Mesenchymal stem cell (in vitro differentiated cells and primary cell): ENCODE measurements around the gene ADAM22.
"Not testable (repeated sequence)": the region's sequence is repeated elsewhere in the genome, so short reads cannot be mapped to it uniquely, and the experiment has no call there.

ENCODE experiments used
- DNase-seq: peaks from one replicate; pipeline ENCODE4 v3.0.0-alpha.2; 2013
- H2AFZ ChIP-seq: one replicate; pipeline ENCODE4 v1.6.1; 2013; ENCODE audit warnings: low read depth, mild to moderate bottlenecking, control low read depth, inconsistent platforms, low read length, moderate library complexity
- H2AK5ac ChIP-seq: 2 replicates; pipeline ENCODE4 v1.6.1; 2013; ENCODE audit warnings: low read length, moderate library complexity, mild to moderate bottlenecking, inconsistent platforms; ENCODE audit not compliant: severe bottlenecking
- H2BK120ac ChIP-seq: one replicate; pipeline ENCODE4 v1.6.1; 2013; ENCODE audit warnings: low read depth, mild to moderate bottlenecking, inconsistent platforms, low read length, moderate library complexity
- H2BK12ac ChIP-seq, 2 experiments: one replicate each; pipeline ENCODE4 v1.6.1; 2013; ENCODE audit warnings: inconsistent platforms in 2 of 2, low read length in 2 of 2, mild to moderate bottlenecking in 2 of 2, moderate library complexity in 2 of 2, control low read depth in 1 of 2
- H2BK15ac ChIP-seq: one replicate; pipeline ENCODE4 v1.6.1; 2013; ENCODE audit warnings: mild to moderate bottlenecking, low read depth, inconsistent platforms; ENCODE audit not compliant: poor library complexity, severe bottlenecking
- H2BK5ac ChIP-seq: 2 replicates; pipeline ENCODE4 v1.6.1; 2013; ENCODE audit warnings: low read depth, mild to moderate bottlenecking, low read length, control low read depth, inconsistent platforms; ENCODE audit not compliant: poor library complexity, severe bottlenecking
- H3K14ac ChIP-seq, 2 experiments: one replicate each; pipeline ENCODE4 v1.6.1; 2013; ENCODE audit warnings: inconsistent platforms in 2 of 2, low read length in 2 of 2, control low read depth in 1 of 2, mild to moderate bottlenecking in 1 of 2, moderate library complexity in 1 of 2
- H3K18ac ChIP-seq, 2 experiments: one replicate each; pipeline ENCODE4 v1.6.1; 2013; ENCODE audit warnings: inconsistent platforms in 2 of 2, low read length in 2 of 2, control low read depth in 1 of 2, low read depth in 1 of 2, mild to moderate bottlenecking in 1 of 2
- H3K23ac ChIP-seq, 2 experiments: one replicate each; pipeline ENCODE4 v1.6.1; 2013; ENCODE audit warnings: inconsistent platforms in 2 of 2, low read length in 2 of 2, mild to moderate bottlenecking in 2 of 2, moderate library complexity in 2 of 2, control low read depth in 1 of 2
- H3K27ac ChIP-seq: 2 replicates; pipeline ENCODE4 v1.5.1; 2013; ENCODE audit warnings: mild to moderate bottlenecking, moderate library complexity, low read length, control low read depth, inconsistent platforms; ENCODE audit not compliant: poor library complexity, severe bottlenecking
- H3K27me3 ChIP-seq, 2 experiments: 2 replicates each; pipeline versions ENCODE4 v1.6.1 to v1.7.0; 2013; ENCODE audit warnings: low read length in 2 of 2, mild to moderate bottlenecking in 2 of 2, moderate library complexity in 2 of 2, control low read depth in 1 of 2, inconsistent platforms in 1 of 2; ENCODE audit not compliant: control insufficient read depth in 1 of 2, insufficient read depth in 1 of 2
- H3K36me3 ChIP-seq, 2 experiments: 2 replicates each; pipeline versions ENCODE4 v1.6.1 to v1.7.0; 2013; ENCODE audit warnings: low read length in 2 of 2, control low read depth in 1 of 2, inconsistent platforms in 1 of 2, low read depth in 1 of 2, mild to moderate bottlenecking in 1 of 2; ENCODE audit not compliant: insufficient read depth in 2 of 2, control insufficient read depth in 1 of 2
- H3K4ac ChIP-seq, 2 experiments: one replicate each; pipeline ENCODE4 v1.6.1; 2013; ENCODE audit warnings: inconsistent platforms in 2 of 2, low read length in 2 of 2, mild to moderate bottlenecking in 2 of 2, moderate library complexity in 2 of 2, control low read depth in 1 of 2, low read depth in 1 of 2
- H3K4me1 ChIP-seq: 2 replicates; pipeline ENCODE4 v1.6.1; 2013; ENCODE audit warnings: low read depth, low read length, control low read depth; ENCODE audit not compliant: control insufficient read depth, insufficient read depth
- H3K4me2 ChIP-seq: 2 replicates; pipeline ENCODE4 v1.6.1; 2013; ENCODE audit warnings: low read length, mild to moderate bottlenecking, inconsistent platforms; ENCODE audit not compliant: poor library complexity, severe bottlenecking
- H3K4me3 ChIP-seq, 2 experiments: 2 replicates each; pipeline versions ENCODE4 v1.5.1 to v1.7.0; 2013; ENCODE audit warnings: low read length in 2 of 2, mild to moderate bottlenecking in 2 of 2, control low read depth in 1 of 2, low read depth in 1 of 2; ENCODE audit not compliant: insufficient read depth in 1 of 2
- H3K79me1 ChIP-seq: replicated peaks from 2 replicates; pipeline ENCODE4 v1.6.1; 2013; ENCODE audit warnings: mild to moderate bottlenecking, control low read depth, low read length, inconsistent platforms; ENCODE audit not compliant: poor library complexity, severe bottlenecking
- H3K9ac ChIP-seq: 2 replicates; pipeline ENCODE4 v1.7.0; 2013; ENCODE audit warnings: mild to moderate bottlenecking, low read length, moderate library complexity
- H3K9me3 ChIP-seq: 2 replicates; pipeline ENCODE4 v1.7.0; 2013; ENCODE audit warnings: mild to moderate bottlenecking, low read length; ENCODE audit not compliant: control insufficient read depth
- H4K8ac ChIP-seq: one replicate; pipeline ENCODE4 v1.6.1; 2013; ENCODE audit warnings: inconsistent platforms, mild to moderate bottlenecking, low read length, moderate library complexity
- H4K91ac ChIP-seq: one replicate; pipeline ENCODE4 v1.6.1; 2013; ENCODE audit warnings: mild to moderate bottlenecking, low read length, inconsistent platforms
- WGBS: methylation state at CpG from one replicate; pipeline ENCODE4 v1.1.7; 2013; ENCODE audit warnings: mixed read lengths; 5-methylcytosine and 5-hydroxymethylcytosine counted together

The ADAM22 gene

DNA sequence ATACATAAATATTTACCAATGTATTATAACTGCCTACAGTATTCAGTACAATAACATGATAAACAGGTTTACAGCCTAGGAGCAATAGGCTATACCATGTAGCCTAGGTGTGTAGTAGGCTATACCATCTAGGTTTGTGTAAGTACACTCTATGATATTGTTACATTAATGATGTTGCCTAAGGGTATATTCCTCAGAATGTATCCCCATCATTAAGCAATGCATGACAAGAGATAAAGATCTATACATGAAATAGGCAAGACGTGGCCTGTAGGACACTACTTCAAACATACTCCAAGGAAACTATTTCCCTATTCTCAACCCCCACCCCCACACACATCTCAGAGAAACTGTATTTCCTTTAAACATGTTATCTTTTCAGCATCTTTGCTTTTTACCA lies 15.3 kb upstream of the ADAM22 start:
- H3K14ac ChIP-seq: no peak overlapping the region
- WGBS: 70% methylated on average over 1 of the region's 1 CpG
- no peak overlapping the region for H3K4me3 ChIP-seq
- no peak overlapping the region for H4K91ac ChIP-seq
- H3K9ac ChIP-seq: no peak overlapping the region
- no peak overlapping the region for H2AFZ ChIP-seq
- no peak overlapping the region for H2BK15ac ChIP-seq
- H3K27me3 ChIP-seq: no peaks in the 10 kb centered on the region
- H3K79me1 ChIP-seq: no peaks in the 10 kb centered on the region
- no peak overlapping the region for H2BK5ac ChIP-seq
- H3K23ac ChIP-seq: no peak overlapping the region
- no peaks in the 10 kb centered on the region for H3K36me3 ChIP-seq
- no peak overlapping the region for H3K27ac ChIP-seq
- no peak overlapping the region for H2BK120ac ChIP-seq
- no peak overlapping the region for H3K4ac ChIP-seq
- DNase-seq: no peak
- no peak overlapping the region for H3K4me2 ChIP-seq
- no peak overlapping the region for H3K18ac ChIP-seq
- no peak overlapping the region for H4K8ac ChIP-seq
- H2AK5ac ChIP-seq: no peak overlapping the region
- H3K4me1 ChIP-seq: no peaks in the 10 kb centered on the region
- H3K9me3 ChIP-seq: no peaks in the 10 kb centered on the region
- no peak overlapping the region for H2BK12ac ChIP-seq

DNA sequence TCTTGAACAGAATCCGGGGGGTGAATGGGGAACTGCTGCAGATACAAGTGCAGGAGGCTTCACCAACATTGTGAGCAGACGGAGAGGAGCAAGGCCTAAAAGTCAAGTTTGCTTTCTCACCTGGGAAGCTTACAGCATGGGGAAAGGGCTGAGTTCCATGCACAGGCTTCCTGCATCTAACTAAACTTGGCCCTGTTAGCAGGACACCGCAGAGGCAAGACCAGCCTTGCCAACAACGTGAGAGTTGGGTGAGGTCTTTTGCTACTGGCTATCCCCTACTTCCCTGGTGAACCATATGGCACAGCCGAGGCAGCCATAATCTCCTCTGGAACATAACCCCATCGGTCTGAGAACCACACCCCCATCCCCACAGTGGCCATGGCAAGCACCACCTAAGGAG lies 14.2 kb upstream of the ADAM22 start:
- Histone ChIP-seq H3K4me1 (no peaks in the 10 kb centered on the region), H2BK120ac (no peak overlapping the region)

DNA sequence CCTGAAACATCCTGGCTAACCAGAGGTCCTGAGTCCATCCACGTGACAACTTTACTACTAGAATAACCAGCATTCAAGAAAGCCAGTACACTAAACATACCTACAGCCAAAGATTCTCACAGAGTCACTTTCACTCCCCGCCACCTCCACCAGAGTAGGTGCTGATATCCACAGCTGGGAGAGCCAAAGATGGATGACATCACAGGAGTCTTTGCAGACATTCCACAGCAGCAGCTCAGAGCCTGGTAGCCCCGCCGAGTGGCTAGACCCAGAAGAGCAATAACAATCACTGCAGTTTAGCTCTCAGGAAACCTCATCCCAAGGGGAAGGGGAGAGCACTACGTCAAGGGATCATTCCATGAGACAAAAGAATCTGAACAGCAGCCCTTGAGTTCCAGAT lies 13.5 kb upstream of the ADAM22 start:
- H3K36me3 ChIP-seq: no peaks in the 10 kb centered on the region
- H2AFZ ChIP-seq: no peak overlapping the region
- H3K4me3 ChIP-seq: no peak overlapping the region
- DNase-seq: no peak
- H3K4me1 ChIP-seq: no peaks in the 10 kb centered on the region
- H3K14ac ChIP-seq: no peak overlapping the region
- no peak overlapping the region for H3K4ac ChIP-seq
- no peak overlapping the region for H2BK120ac ChIP-seq
- no peak overlapping the region for H3K27ac ChIP-seq
- H3K9me3 ChIP-seq: no peaks in the 10 kb centered on the region
- no peak overlapping the region for H2AK5ac ChIP-seq
- WGBS: 88% methylated on average over 4 of the region's 5 CpGs
- H3K27me3 ChIP-seq: no peaks in the 10 kb centered on the region
- no peaks in the 10 kb centered on the region for H3K79me1 ChIP-seq
- H4K8ac ChIP-seq: no peak overlapping the region
- H2BK5ac ChIP-seq: no peak overlapping the region
- no peak overlapping the region for H2BK12ac ChIP-seq
- H3K23ac ChIP-seq: no peak overlapping the region
- H3K4me2 ChIP-seq: no peak overlapping the region
- H2BK15ac ChIP-seq: no peak overlapping the region
- H3K9ac ChIP-seq: no peak overlapping the region
- H3K18ac ChIP-seq: no peak overlapping the region
- H4K91ac ChIP-seq: no peak overlapping the region

More for the DNA sequence above, 14.2 kb upstream of the ADAM22 start:
- no peak overlapping the region for H2AK5ac ChIP-seq
- no peaks in the 10 kb centered on the region for H3K27me3 ChIP-seq
- H3K27ac ChIP-seq: no peak overlapping the region
- no peak overlapping the region for H4K8ac ChIP-seq
- no peak overlapping the region for H2AFZ ChIP-seq
- H3K14ac ChIP-seq: no peak overlapping the region
- WGBS: 89% methylated on average over 6 of the region's 6 CpGs
- no peaks in the 10 kb centered on the region for H3K36me3 ChIP-seq
- no peak overlapping the region for H3K4me3 ChIP-seq
- no peaks in the 10 kb centered on the region for H3K9me3 ChIP-seq
- H3K23ac ChIP-seq: no peak overlapping the region
- no peak overlapping the region for H3K4me2 ChIP-seq
- no peak overlapping the region for H2BK12ac ChIP-seq
- no peak overlapping the region for H2BK15ac ChIP-seq
- no peak for DNase-seq
- H3K18ac ChIP-seq: no peak overlapping the region
- no peak overlapping the region for H3K9ac ChIP-seq
- no peak overlapping the region for H4K91ac ChIP-seq
- no peak overlapping the region for H2BK5ac ChIP-seq
- no peak overlapping the region for H3K4ac ChIP-seq
- H3K79me1 ChIP-seq: no peaks in the 10 kb centered on the region

DNA sequence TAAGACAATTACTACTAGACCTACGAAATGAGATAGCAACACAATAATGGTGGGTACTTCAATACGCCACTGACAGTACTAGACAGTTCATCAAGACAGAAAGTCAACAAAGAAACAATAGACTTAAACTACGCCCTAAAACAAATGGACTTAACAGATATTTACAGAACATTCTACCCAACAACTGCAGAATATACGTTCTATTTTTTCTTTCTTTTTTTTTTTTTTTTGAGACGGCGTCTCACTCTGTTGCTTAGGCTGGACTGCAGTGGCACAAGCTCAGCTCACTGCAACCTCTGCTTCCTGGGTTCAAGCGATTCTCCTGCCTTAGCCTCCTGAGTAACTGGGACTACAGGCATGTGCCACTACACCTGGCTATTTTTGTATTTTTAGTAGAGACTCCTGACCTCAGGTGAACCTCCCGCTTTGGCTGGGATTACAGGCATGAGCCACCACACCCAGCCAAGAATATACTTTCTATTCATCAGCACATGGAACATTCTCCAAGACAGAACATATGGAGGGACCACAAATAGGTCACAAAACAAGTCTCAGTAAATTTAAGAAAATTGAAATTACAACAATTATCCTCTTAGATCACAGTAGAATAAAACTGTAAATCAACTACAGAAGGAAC lies 11.2 kb upstream of the ADAM22 start:
- not testable (repeated sequence) for H3K18ac ChIP-seq, H2AFZ ChIP-seq, H2BK120ac ChIP-seq, H3K36me3 ChIP-seq, H3K27ac ChIP-seq, H4K8ac ChIP-seq, H3K9me3 ChIP-seq, DNase-seq, H3K4me3 ChIP-seq, H4K91ac ChIP-seq, H2BK15ac ChIP-seq, H3K9ac ChIP-seq, H3K14ac ChIP-seq, H3K4ac ChIP-seq, H3K23ac ChIP-seq, H2BK5ac ChIP-seq, H3K4me2 ChIP-seq, H2BK12ac ChIP-seq, H3K4me1 ChIP-seq, H3K79me1 ChIP-seq, H3K27me3 ChIP-seq, H2AK5ac ChIP-seq
- WGBS: 91% methylated on average over 8 of the region's 8 CpGs
